Activated naive CD4-positive, alpha-beta T cell treated with Interleukin-2 at 50 U/mL for 16 hours (primary cell): Measurements from ENCODE around the gene AFG1L.
"Not testable (repeated sequence)": the region's sequence is repeated elsewhere in the genome, so short reads cannot be mapped to it uniquely, and the experiment has no call there.

Experiments
- DNase-seq: peaks from one replicate; pipeline ENCODE4 v3.0.0-alpha.2; 2020

The AFG1L gene

DNA sequence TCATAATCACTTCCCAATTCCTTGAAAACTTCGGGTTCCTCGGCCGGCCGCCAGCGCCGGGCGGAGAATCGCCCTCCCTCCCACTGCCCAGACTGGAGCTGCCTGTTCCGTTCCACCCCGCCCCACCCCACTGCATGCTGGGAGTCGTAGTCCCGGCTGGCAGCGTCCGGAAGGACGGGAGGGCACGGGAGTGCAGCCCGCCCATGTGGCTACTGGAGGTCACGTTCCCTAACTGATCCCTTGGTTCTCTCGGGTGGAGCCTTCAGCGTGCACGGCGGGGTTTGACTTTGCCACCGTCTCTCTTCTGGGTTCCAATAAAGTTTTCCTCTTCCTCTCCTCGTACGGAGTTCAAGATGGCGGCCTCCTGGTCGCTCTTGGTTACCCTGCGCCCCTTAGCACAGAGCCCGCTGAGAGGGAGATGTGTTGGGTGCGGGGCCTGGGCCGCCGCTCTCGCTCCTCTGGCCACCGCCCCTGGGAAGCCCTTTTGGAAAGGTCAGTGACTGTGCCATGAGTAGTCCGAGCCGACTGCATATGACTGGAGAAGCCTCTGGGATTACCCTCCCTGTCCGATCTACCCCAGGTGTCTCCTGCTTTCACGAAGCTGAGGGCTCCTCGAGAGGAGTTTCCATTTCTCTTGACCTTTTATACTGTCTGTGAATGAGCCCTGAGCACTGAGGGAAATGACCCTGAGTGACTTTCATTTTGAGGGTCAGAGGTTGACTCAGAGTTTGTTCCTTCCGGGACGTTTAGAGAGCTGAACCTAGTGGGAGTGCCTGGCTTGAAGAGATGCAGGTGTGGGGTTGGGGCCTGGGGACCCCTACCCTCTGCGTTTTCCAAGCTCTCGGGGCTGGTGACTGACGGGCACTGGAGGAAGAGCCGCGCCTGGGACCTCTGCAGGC is at the start of gene AFG1L:
TSS of gene AFG1L (plus strand) at position 328 of the 899 bp plus-strand sequence. CDS start at position 354, 26 bp downstream.
- DNase-seq = peak; percentile 89

- DNase-seq = not testable (repeated sequence)
These were observed 49.8 kb upstream of the AFG1L start for GRCh38 chr6:108245095-108245494.

DNA sequence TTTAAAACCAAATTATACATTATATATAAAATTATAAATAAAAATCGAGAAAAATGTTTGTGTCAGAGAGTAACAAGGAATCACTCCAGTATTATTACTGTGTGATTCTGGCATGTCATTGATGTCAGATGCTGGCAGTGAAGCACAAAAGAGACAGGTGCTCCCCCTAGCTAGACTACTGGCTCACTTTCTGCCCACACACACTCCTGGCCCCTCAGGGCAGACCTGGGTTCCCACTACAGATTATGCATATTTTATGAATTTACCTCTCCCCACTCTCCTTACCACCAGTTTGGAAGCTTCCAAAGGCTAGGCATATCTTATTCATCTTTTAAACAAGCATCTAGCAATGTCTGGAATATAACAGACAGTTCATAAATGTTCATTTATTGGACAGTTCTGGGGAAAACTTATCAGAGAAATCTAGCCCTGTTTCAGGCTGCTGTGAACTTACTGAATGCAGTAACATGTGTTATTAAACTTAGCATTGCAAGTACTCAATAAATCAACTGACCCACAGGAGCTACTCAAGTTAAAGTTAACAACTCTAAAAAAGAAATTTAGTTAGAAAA is 46.8 kb upstream of the AFG1L start:
- DNase-seq = no peak

DNA sequence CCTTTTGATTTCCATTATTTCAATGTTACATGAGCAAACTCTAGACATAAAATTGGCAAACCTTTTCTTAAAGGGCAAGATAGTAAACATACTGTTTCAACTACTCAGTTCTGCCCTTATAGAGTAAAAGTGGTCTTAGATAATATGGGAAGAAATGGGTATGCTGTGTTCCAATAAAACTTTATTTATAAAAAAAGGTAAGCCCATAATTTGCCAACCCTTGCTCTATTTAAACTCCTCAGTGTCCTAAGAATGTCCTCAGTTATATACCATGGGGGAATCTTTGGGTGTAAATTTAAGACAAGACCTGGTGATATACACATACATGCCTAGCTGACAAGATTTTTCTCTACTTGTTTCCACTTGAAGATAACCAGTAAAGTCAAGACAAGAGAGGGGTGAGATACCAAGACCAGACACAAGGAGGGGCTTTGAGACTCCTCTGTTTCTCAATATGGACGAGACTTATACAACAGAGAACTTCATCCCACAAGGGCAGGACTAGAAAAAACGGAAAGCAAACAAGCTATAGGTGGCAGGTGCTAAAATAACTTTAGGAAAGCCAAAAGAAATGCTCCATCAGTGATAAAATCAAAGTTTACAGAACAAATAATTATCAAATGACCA is 44.5 kb upstream of the AFG1L start:
- no peak for DNase-seq

DNA sequence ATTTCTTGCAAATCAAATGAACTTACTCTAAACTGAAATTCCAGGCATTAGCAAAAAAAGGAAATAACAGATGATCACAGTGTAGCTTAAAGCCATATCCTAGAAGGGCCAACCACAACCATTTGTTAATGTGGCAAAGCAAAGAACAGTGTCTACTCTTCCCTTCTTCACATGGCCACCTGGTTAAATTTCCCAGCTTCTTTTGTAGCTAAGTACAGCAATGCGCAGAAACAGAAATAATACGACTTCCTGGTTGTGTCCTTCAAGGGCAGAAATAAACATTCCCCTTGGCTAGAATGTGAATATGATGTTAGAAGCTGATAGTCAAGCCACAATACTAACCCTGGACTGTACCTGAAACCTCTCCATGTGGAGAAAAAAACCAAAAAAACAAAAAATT is 43.6 kb upstream of the AFG1L start:
- DNase-seq = no peak

DNA sequence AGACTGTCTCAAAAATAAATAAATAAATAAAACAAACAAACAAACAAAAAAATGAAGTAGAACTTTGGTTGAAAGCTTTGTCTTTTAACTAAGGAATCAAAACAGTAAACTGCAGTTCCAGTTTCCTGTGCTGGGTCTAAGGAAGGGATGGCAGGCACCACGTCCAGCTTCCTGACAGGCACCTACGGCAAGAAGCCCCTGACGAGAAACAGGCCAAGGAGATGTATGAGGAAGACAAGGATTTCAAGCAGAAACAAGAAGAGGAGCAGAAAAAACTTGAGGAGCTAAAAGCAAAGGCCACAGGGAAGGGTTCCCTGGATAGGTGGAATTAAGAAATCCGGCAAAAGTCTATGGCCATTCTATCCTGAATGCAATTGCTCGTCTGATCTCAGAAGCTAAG is 42.8 kb upstream of the AFG1L start:
- DNase-seq = no peak

DNA sequence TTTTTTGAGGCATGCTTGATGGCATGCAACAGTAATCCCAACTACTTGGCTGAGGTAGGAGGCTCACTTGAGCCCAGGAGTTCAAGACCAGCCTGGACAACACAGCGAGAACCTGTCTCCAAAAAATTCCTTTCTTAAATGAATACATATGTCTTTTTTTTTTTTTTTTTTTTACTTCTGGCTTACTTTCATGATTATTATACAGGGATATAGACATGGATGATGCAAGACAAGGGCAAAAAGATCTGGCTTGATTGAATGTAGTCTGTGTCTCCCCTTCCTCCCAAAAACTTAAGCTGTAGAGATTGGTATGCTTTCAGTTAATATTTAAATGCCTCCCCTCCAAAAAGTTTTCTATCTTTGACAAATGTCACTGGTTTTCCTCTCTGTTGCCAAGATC is 41.6 kb upstream of the AFG1L start:
- no peak for DNase-seq

DNA sequence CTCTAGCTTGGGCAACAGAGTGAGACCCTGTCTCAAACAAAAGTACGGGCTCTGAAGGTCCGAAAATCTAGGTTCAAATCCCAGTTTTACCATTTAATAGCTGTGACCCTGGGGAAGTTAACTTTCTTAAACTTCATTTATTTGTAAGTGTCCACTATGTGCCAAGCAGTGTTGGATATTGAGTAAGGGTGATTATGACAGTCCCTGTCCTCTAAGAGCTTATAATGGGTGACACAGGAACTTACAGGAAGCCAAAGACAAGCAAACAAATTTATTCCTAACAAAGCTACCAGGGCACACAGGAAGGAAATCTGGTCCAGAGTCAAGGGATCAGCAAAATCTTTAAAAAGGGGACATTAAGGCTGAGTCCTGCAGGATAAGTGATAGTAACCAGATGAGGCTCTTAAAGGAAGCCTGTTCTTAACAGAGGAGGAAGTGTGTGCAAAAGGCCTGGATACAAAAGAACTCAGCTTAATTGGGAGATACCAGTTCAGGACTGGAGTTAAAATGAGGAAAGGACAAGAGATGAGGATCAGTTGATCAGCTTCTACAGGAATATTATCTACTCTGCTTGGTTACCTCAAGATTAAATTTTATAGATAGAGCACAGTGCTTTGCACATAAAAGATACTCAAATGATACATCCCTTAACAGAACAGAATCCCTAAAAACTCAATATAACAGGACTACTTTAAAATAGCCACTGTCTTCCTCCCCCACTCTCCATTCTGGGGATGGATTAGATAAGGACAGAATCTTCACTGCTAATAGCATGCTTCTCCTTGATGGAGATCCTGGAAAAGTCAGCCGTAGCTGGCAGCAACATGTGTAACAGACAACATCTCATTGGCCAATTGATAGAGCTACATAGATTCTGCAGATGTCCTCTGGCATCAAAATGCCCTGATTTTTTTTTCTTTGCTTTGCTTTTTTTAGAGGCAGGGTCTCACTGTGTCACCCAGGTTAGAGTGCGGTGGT is 40.1 kb upstream of the AFG1L start:
- no peak for DNase-seq

DNA sequence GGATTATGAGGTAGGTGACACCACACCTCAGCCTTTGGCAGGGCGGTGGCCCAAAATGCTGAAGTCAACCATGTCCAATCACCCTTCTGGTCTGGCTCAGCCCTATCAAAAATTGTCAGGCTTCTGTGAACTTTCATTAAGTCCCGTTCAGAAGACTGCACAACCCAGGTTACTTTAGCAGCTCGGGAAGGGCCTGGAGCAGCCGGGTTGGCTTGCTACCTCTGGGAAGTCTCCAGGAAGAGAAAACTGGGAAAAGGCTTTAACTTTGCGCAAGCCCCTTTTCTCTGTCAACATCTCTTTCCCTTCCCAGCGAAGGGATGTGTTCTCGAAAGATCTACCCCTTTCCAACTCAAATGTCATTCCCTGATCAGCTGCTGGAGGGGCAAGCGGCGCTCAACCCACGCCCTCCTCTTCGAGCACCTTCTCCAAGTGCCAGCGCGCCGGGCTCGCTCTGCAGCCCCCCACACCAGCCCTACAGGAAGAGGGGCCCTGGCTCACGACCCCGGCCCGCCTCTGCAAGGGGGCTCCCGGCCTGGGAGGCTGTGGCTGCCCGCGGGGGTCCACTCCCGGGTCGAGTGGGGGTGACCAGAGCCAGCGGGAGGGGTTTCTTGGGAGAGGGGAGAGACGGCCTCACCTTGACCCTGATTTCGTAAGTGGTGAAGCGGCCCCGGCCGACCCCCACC is 34.6 kb upstream of the AFG1L start:
- peak; percentile 12 for DNase-seq

DNA sequence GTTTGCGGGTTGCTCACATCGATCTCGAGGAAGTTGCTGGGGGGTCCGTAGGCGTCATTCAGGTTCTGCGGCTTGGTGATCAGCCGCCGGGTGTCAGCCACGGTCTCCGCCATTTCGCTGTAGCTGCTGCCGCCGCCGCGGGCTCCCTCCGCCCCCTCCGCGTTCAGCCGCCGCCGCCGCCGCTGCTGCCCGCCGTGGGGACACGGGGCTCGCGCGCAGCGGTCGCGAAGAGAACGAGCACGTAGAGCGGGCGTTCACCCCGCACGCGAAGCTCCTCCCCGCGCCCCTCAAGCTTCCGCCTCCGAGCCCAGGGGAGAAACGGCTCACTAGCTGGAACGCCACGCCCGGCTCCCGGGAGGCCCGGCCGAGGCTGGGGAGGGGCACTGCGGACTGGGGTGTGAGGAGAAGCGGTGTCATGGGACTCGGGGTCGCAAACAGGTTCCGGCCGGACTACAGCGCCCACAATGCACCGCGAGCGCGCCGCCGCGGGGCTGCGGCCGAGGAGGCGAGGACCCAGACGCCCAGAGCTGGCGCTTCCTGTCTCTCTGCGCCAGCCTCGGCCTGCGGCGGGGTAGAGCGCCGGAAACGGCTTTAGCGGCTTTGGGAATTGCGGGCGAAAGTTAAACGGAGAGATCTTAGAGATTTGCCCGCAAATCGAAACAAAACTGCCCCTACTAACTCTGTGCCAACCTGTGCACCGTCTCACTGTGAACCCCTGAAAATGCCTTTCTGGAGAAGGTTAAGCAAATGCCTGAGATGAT is 33.9 kb upstream of the AFG1L start, which contains the start of gene SNX3:
TSS of gene SNX3 (minus strand) at position 232 of the 761 bp plus-strand sequence. CDS start at position 113, 119 bp downstream.
- DNase-seq = peak; percentile 91

- DNase-seq = no peak
These were observed 31.5 kb upstream of the AFG1L start for GRCh38 chr6:108263371-108263770.

- DNase-seq = no peak
These were observed 26.0 kb upstream of the AFG1L start for GRCh38 chr6:108268845-108269244.

DNA sequence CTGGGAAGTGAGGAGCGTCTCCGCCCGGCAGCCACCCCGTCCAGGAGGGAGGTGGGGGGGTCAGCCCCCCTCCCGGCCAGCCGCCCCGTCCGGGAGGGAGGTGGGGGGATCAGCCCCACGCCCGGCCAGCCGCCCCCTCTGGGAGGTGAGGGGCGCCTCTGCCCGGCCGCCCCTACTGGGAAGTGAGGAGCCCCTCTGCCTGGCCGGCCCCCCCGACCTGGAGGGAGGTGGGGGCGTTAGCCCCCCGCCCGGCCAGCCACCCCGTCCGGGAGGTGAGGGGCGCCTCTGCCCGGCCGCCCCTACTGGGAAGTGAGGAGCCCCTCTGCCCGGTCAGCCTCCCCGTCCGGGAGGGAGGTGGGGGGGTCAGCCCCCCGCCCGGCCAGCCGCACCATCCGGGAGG is 24.9 kb upstream of the AFG1L start:
- not testable (repeated sequence) for DNase-seq

GRCh38 chr6:108274546-108274945 is 20.3 kb upstream of the AFG1L start:
- no peak for DNase-seq

DNA sequence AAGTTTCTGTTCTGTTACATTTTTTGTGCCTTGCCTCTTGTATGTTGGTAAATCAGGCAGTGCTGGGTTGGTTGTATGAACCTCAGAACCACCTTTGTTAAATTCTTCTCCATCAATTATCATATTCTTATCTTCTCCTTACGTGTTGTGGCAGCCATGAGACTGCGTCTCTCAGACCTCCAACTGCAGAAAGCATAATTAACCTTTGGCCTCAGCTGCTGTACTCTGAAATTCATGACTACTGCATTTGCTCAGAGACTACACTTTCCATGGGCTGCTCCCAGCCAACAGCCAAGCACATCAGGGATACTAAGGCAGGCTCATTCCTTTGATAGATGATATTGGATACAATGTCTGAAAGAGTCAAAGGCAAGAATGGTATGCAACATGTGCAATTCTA is 18.9 kb upstream of the AFG1L start:
- DNase-seq = no peak

- no peak for DNase-seq
These were observed 17.6 kb upstream of the AFG1L start for GRCh38 chr6:108277295-108277694.

DNA sequence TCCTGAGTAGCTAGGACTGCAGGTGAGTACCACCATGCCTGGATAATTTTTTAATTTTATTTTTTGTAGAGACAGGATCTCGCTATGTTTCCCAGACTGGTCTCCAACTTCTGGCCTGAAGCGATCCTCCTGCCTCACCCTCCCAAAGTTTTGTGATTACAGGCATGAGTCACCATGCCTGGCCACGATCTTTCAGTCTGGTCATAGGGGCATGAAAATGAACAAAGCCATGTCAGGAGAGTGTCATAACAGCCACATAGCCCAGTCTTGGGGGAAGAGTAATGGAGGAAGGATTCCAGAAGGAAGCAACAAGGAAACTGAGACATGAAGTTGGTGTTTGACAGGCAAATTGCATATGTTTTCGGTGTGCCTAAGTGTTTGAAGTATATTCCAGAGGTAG is 17.0 kb upstream of the AFG1L start:
- DNase-seq = no peak

DNA sequence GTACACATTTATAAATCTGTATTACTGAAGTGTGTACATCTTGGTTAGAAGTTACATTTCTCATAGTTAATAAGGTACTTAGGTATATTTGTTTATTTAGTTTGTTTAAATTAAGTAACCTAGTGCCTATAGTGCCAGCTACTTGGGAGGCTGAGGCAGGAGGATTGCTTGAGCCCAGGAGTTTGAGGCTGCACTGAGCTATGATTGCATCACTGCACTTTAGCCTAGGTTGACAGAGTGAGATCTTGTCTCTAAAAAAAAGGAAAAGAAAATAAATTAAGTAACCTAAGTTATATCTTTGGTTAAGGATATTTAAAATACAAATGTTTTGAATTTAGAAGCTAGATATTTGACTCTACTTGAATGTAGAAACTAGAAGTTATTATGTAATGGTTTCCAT is 9.5 kb upstream of the AFG1L start:
- no peak for DNase-seq

- DNase-seq = no peak
These were observed 8.5 kb upstream of the AFG1L start for GRCh38 chr6:108286366-108286765.

GRCh38 chr6:108287373-108287772 is 7.5 kb upstream of the AFG1L start:
- no peak for DNase-seq

DNA sequence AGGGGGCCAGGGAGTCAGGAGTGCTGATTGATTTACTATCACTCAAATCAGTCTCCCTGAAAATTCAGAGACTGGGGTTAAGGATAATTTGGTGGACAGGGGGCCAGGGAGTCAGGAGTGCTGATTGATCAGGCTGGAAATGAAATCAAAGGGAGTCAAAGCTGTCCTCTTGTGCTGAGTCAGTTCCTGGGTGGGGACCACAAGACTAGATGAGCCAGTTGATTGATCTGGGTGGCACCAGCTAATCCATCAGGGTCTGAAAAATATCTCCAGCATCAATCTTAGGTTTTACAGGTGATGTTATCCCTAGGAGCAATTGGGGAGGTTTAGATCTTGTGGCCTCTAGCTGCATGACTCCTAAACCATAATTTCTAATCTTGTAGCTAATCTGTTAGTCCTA is 6.1 kb upstream of the AFG1L start:
- DNase-seq = no peak
